DMS153 treated with DMSO at 0.1 percent for 48 hours (cell line): ENCODE data around the gene ZNF462.
A peak's percentile ranks its signal among the peaks of the same experiment; 100 is the strongest.
"Not testable (repeated sequence)": the region's sequence is repeated elsewhere in the genome, so short reads cannot be mapped to it uniquely, and the experiment has no call there.

Source experiments
- DNase-seq: peaks from one replicate; lab custom pipeline; 2025; ENCODE audit not compliant: unreplicated experiment; lab: John Stamatoyannopoulos, UW

ZNF462 gene

GRCh38 chr9:106885451-106885850 is 22.5 kb downstream of the ZNF462 start:
- DNase-seq = no peak

GRCh38 chr9:106886111-106887046 is 23.4 kb downstream of the ZNF462 start:
- no peak for DNase-seq

DNA sequence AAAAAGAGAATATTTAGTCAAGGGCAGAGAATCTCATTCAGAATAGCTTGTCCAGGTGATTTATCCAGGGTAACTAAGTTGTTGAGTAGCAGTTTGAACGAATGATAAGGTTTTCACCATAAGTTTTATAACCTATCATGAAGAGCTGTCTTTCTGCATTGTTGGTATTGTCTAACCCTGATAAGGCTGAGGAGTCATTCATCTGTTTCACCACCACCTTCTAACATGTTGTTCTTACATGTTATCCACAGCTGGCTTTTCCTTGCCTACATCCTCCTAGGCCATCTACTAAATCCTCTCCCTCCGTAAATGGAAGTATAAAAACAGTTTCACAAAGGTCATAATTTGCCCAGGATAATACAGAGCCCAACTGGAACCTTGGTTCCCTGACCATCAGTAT is 24.1 kb downstream of the ZNF462 start:
- no peak for DNase-seq

- no peak for DNase-seq
These were observed 26.2 kb downstream of the ZNF462 start for GRCh38 chr9:106889061-106889590.

GRCh38 chr9:106890608-106891007 is 27.6 kb downstream of the ZNF462 start:
- DNase-seq = no peak

DNA sequence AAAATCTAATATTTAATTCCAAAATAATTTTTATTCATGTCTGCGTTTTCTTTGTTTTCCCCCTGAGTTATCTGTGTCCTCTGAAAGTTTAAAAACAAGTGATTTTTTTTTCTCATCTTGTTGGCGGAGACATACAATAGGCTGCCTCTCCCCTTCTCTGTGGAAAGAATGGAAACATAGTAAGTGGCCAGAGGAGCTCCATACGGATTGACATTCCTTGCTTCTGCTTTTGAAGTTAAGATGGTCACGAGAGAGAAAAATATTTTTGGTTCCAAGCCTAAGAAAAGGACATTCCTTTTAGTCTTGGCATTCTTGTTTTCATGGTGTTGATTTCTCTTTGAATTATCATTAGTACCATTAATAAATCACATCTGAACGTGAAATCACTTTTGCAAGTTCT is 28.3 kb downstream of the ZNF462 start:
- DNase-seq = no peak

DNA sequence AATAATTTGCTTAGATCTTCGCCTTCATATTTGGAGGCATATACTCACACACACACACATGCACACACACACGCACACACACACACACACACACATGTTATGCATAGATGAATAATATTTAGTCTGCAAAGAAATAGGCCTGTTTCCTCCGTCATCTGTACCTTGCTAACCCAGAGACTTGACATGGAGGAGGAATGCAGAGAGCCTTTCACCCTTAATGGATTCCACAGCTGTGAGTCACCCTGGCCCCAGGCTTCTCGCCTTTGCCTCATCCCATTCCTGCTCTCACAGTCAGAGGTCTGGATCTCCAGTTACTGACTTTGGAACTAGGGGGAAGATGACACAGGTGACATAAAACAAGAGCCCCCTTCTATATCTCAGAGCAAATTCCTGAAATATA is 29.7 kb downstream of the ZNF462 start:
- no peak for DNase-seq

- DNase-seq = no peak
These were observed 30.1 kb downstream of the ZNF462 start for GRCh38 chr9:106893088-106893487.

- DNase-seq = no peak
These were observed 33.7 kb downstream of the ZNF462 start for GRCh38 chr9:106896695-106897094.

GRCh38 chr9:106897236-106897635 is 34.3 kb downstream of the ZNF462 start:
- DNase-seq = no peak

- no peak for DNase-seq
These were observed 34.8 kb downstream of the ZNF462 start for GRCh38 chr9:106897751-106898150.

DNA sequence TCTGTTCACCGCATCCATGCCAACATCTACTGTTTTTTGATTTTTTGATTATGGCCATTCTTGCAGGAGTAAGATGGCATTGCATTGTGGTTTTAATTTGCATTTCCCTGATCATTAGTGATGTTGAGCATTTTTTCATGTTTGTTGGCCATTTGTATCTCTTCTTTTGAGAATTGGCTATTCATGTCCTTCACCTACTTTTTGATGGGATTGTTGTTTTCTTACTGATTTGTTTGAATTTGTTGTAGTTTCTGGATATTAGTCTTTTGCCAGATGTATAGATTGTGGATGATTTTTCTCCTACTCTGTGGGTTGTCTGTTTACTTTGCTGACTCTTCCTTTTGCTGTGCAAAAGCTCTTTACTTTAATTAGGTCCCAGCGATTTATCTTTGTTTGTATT is 37.6 kb downstream of the ZNF462 start:
- DNase-seq = not testable (repeated sequence)

GRCh38 chr9:106906129-106906528 is 43.2 kb downstream of the ZNF462 start:
- no peak for DNase-seq

- no peak for DNase-seq
These were observed 49.0 kb downstream of the ZNF462 start for GRCh38 chr9:106911951-106912350.

- no peak for DNase-seq
These were observed 50.3 kb downstream of the ZNF462 start for GRCh38 chr9:106913276-106913675.

DNA sequence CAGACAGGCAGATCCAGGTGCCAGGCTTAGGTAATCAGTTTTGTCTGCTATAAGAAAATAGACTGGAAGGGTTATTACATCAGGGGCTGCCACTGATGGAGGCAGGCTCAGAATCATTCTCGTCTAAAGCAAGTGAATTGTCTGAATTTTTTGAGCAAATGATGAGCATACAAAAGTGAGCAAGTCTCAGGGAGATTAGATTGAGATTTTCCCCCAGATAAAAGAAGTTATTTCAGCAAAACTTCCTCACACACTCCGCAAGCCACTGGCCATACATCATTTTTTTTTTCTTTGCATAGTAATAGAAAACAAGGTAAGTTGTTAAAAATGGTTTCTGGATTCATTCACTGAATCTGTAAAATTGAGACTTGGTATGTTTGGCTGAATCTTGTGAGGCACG is 52.9 kb downstream of the ZNF462 start:
- no peak for DNase-seq

GRCh38 chr9:106916466-106917235 is 53.7 kb downstream of the ZNF462 start:
- DNase-seq = no peak

- no peak for DNase-seq
These were observed 56.0 kb downstream of the ZNF462 start for GRCh38 chr9:106918825-106919509.

GRCh38 chr9:106920091-106920490 is 57.1 kb downstream of the ZNF462 start:
- no peak for DNase-seq

GRCh38 chr9:106920701-106921283 is 57.8 kb downstream of the ZNF462 start:
- DNase-seq = no peak

DNA sequence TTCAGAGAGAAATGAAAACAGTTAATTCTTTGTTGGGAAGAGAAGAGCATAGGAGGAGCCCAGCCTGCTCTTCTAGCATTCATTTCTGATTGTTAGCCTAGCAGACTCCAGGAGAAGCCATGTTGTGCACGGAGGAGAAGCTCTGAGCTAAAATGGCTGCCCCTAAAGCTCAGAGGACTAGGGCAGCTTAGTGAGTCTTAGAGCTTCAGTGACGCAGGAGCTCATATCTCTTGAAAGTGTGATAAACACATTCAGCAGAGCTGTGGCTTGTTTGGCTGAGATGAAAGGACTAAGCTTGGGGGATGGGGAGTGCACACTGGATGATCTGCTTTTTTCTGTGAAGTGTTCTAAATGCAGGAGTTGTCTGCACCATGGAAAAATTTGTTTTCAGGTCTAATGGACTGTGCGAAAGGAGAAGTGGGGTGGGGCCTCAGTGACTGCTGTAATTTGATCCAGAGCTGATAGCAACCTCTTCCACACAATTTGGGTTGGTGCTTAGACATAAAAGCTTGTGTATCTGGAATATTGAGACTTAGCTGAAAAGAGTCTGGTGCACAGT is 58.5 kb downstream of the ZNF462 start:
- peak; percentile 90 for DNase-seq
